ENCODE results near the gene MAP3K12.
"Not testable (repeated sequence)": the region's sequence is repeated elsewhere in the genome, so short reads cannot be mapped to it uniquely, and the experiment has no call there.

Gene MAP3K12

DNA sequence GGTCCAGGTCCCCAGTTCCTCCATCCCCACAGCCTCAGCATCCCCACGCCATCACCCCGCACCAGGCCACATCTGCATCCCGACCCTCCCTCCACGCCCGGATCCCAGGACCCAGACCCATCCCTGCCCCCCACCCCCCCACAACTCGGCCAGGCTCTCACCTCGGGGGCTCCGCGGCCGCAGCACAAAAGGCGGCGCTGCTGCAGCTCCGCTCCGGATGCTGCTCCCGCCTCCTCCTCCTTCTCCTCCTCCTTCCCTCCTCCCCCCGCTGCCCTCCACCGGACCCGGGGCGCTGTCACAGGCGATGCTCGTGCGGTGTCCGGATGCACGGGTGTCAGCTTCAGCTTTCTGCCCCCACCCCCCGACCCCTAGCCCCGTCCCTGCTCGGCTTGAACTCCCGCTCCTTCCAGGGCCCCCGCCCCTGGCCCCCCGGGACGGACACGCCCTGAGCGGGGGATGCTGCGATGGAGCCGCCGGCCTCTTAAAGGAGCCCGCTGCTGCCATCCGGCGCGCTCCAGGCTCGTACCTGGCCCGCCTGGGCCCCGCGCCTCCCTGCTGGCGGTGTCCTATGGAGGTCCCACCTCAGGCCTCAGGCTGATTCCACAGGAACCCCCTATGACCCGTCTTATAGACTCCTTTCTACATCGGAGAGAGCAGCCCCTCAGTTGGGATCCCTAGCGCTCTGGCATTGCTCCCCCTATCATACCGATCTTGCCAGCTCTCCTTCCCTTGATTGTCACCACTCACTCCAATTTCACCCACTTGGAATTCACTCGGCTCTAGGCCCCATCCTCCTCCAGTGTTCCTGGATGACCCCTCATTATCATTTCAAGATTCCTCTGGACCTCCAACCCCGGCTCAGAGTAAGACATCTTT, at the start of gene MAP3K12:
Gene MAP3K12, minus strand, starts transcription at position 193 of the 876 bp plus-strand sequence. CDS start 12,067 bp downstream, outside the sequence.
- DNase-seq: peak; percentile 72

- DNase-seq: not testable (repeated sequence)
Measured at GRCh38 chr12:53548354-53548753, 49.1 kb upstream of the MAP3K12 start.

- peak; percentile 44 for DNase-seq
Measured at GRCh38 chr12:53543539-53543938, 44.3 kb upstream of the MAP3K12 start.

- DNase-seq: no peak
Measured at GRCh38 chr12:53539526-53539925, 40.3 kb upstream of the MAP3K12 start.

GRCh38 chr12:53538209-53538689, 39.0 kb upstream of the MAP3K12 start:
- DNase-seq: peak; percentile 90

GRCh38 chr12:53536962-53537361, 37.7 kb upstream of the MAP3K12 start:
- no peak for DNase-seq

GRCh38 chr12:53533471-53533870, 34.2 kb upstream of the MAP3K12 start:
- no peak for DNase-seq

- no peak for DNase-seq
Measured at GRCh38 chr12:53532524-53533445, 33.5 kb upstream of the MAP3K12 start.

- no peak for DNase-seq
Measured at GRCh38 chr12:53532021-53532420, 32.8 kb upstream of the MAP3K12 start.

- DNase-seq: no peak
Measured at GRCh38 chr12:53530920-53531319, 31.7 kb upstream of the MAP3K12 start.

- DNase-seq: no peak
Measured at GRCh38 chr12:53530061-53530460, 30.8 kb upstream of the MAP3K12 start.

GRCh38 chr12:53524476-53524875, 25.2 kb upstream of the MAP3K12 start:
- no peak for DNase-seq

DNA sequence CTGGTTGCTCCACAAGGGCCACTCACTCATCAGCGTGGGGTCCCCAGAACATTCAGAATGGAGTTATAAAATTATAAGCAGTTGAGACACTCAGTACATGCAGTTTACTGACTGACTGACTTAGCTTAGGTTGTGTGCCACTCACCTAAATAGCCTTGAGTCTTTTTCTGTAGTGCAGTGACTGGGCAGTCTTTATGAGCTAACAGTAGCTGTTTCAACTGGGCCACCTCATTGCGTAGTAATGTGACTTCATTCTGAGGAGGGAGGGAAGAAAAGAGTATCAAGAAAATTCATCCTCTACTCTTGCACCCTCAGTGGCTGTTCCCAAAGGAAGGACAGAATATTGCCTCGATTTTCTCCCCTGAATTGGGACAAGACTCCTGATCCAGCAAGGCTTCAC, 23.9 kb upstream of the MAP3K12 start:
- DNase-seq: no peak

GRCh38 chr12:53518381-53518780, 19.1 kb upstream of the MAP3K12 start:
- DNase-seq: no peak

- DNase-seq: no peak
Measured at GRCh38 chr12:53516758-53517455, 17.6 kb upstream of the MAP3K12 start.

DNA sequence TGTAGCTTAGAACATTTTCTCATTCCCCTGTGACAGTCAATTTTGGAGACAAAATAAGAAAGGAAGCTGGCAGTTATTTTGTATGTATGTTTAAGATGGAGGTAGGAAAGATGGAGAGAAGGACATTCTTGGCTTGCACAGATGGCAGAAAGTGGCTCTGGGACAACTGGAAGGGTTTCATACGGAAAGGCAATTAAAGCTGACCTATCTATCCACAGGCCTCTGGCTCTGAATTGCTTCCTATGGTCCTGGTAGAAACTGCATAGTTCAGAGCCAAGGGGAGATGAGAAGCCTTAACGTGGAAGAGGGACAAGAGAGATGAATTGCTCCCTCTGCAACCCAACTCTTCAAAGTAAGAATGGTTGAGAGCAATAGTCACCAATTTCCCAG, 16.0 kb upstream of the MAP3K12 start:
- no peak for DNase-seq

- DNase-seq: no peak
Measured at GRCh38 chr12:53514628-53515290, 15.5 kb upstream of the MAP3K12 start.

DNA sequence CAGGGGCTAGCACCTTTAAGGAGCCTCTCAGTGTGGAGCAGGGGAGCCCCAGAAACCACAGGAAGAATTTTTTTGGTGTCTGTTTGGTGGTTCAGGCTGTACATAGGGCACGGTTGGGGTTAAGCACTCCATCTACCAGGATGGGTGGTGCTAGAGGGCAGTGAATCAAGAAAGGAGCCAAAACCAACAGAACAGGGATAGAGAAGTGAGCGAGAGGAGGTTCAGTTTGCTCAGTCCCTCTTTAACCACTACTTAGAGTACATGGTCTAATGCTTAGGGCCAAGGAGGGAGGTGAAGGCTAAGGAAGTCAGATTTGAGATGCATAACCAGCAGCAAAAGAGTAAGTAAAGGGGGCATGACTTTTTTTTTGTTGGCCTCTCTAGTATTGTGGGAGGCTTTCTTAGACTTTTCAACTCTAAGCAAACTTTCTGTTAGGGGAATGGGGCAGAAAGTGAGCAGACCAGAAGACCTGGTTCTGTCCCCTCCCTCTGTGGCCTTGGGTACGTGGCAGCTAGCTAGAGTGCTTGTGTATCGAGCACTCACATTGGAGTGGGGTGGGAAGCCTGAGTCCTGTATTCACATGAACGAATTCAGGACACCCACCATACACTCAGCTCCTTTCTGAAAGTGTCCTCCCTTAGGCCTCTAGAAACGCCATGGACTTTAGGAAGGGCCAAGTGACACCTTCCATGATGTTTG, 14.6 kb upstream of the MAP3K12 start:
- DNase-seq: no peak

DNA sequence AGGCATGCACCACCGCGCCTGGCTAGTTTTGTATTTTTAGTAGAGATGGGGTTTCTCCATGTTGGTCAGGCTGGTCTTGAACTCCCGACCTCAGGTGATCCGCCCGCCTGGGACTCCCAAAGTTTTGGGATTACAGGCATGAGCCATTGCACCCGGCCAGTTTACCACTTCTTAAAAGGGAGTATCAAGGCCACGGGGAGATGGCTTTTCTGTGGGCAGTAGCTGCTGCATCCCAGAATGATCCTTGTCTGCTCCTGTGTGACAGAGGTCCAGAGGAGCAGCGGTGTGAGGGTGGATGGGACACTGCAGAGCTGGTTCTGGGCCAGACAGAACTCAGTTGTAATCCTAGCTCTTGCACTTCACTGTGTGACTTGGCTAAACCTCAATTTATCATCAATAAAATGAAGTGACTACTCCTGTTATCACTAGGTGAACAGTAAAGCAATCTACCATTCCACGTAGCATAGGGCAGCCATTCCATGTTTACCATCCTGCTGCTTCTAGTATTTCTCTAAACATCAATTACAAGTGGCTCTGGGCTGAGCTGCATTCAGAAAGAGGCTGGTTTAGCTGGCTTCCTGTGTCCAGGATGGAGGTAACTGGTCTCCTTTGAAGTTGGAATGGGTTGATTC, 11.0 kb upstream of the MAP3K12 start:
- DNase-seq: no peak

DNA sequence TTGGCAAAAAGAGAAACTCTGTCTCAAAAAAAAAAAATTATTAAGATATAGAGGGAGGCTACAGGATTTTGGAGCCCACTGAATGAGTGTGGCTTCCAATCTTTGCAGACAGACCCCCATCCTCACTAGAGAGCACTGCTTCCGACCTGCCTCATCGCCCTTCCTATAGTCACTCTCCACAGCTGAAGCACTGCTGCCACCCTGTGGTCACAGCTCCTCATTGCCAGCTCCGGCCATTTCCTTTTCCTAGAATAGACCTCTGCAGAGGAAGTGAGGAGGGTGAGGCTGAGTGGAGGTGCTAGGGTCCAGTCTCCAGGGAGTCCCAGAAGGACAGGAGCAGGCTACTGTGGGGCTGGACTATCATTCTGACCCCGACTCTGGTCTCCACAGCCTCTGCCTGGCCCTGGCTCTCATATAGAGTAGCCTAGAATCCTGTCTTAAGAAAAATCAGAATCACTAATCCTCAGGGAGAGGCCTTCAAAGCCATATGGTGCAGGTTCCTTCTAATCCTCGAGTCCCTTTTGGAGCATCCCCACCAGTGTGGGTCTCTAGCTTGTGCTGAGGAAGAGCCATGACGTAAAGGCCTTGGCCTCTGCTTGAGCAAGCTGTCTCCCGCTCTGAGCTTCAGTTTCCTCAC, 9.4 kb upstream of the MAP3K12 start:
- DNase-seq: peak; percentile 91

DNA sequence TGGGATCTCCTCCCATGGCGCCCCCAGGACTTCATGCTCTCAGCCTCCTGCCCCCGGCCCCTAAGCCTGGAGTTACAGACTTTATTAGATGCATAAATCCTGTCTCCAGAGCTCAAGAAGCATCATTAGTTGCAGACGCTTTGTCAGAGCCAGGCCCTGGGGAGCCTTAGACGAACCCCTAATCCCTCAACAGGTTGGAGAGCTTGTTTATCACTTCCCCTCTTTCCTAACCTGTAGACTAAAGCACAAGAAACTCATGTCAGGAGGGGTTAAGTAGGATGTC, 8.3 kb upstream of the MAP3K12 start:
- DNase-seq: no peak

Data from NCI-H510A treated with DMSO at 0.1 percent for 48 hours (cell line).